KG1 (cell line): ENCODE data around the gene TUBB.

Source experiments
- DNase-seq: peaks from one replicate; lab custom pipeline; 2025; lab: John Stamatoyannopoulos, UW

TUBB gene

GRCh38 chr6:30719791-30720737, at the start of gene TUBB:
Gene TUBB, plus strand, starts transcription at chr6:30720352. Its CDS starts 155 bp downstream, at chr6:30720507.
- peak; percentile 95 for DNase-seq

- DNase-seq = no peak
Observed at GRCh38 chr6:30670760-30671527, 49.2 kb upstream of the TUBB start.

- DNase-seq = peak; percentile 95
Observed at GRCh38 chr6:30672445-30673253, 47.5 kb upstream of the TUBB start, which contains the start of gene DHX16. Gene DHX16, minus strand, starts transcription at chr6:30673006. Its CDS starts 165 bp downstream, at chr6:30672841.

GRCh38 chr6:30676660-30677285, 43.4 kb upstream of the TUBB start:
- DNase-seq = no peak

- peak; percentile 64 for DNase-seq
Observed at GRCh38 chr6:30678964-30679726, 41.0 kb upstream of the TUBB start.

GRCh38 chr6:30679765-30680535, 40.2 kb upstream of the TUBB start:
- DNase-seq = no peak

- no peak for DNase-seq
Observed at GRCh38 chr6:30681766-30682142, 38.4 kb upstream of the TUBB start.

GRCh38 chr6:30682143-30683117, 37.7 kb upstream of the TUBB start:
- DNase-seq = peak; percentile 92

GRCh38 chr6:30683183-30683979, 36.8 kb upstream of the TUBB start:
- DNase-seq = no peak

- DNase-seq = no peak
Observed at GRCh38 chr6:30683980-30684338, 36.2 kb upstream of the TUBB start.

GRCh38 chr6:30684386-30685156, 35.6 kb upstream of the TUBB start:
- peak; percentile 36 for DNase-seq

- peak; percentile 22 for DNase-seq
Observed at GRCh38 chr6:30685157-30686008, 34.8 kb upstream of the TUBB start.

GRCh38 chr6:30686009-30686907, 33.9 kb upstream of the TUBB start, which contains the start of gene PPP1R18:
Gene PPP1R18, minus strand, starts transcription at chr6:30686645. Its CDS starts 627 bp downstream, at chr6:30686018.
- no peak for DNase-seq

GRCh38 chr6:30686908-30687658, 33.1 kb upstream of the TUBB start:
- DNase-seq = peak; percentile 82
